HFFc6 (cell line): ENCODE measurements around the gene SPAG9. TPM values are rescaled to one million over a fixed set of nuclear protein-coding genes. Genes with fewer than 3 reads are reported as not detected.

Experiments used
- DNase-seq: peaks from one replicate; pipeline ENCODE4 v3.0.0-alpha.2; 2018
- H3K27ac Mint-ChIP-seq: 2 replicates; pipeline ENCODE4 v1.8.0; 2020; ENCODE audit warnings: mild to moderate bottlenecking, mixed read lengths
- H3K27me3 Mint-ChIP-seq: 2 replicates; pipeline ENCODE4 v1.8.0; 2021; ENCODE audit warnings: mild to moderate bottlenecking, moderate library complexity, mixed read lengths; ENCODE audit not compliant: insufficient read depth
- H3K36me3 Mint-ChIP-seq: 2 replicates; pipeline ENCODE4 v1.8.0; 2021; ENCODE audit warnings: low read depth, mixed read lengths
- H3K4me1 Mint-ChIP-seq: 2 replicates; pipeline ENCODE4 v1.8.0; 2020; ENCODE audit warnings: low read depth, mixed read lengths
- H3K4me3 Mint-ChIP-seq: 2 replicates; pipeline ENCODE4 v1.8.0; 2020; ENCODE audit warnings: mild to moderate bottlenecking, moderate library complexity, mixed read lengths
- H3K9me3 Mint-ChIP-seq: 2 replicates; pipeline ENCODE4 v1.8.0; 2020; ENCODE audit warnings: mild to moderate bottlenecking, mixed read lengths
- total RNA-seq, 6 experiments: library from RNA; stranded (reverse); fragmentation: NEBNext Ultra II Directional; extraction: Animal tissue kit (Norgen Biotek cat#: 25700); gene quantifications; 2 replicates in 1 of 6; 3 replicates in 5 of 6; pipeline ENCODE4 v1.2.3, GENCODE V29; 2021
- TF ChIP-seq, protein P1 (sequence below): fragments of 200-600 bp; sonication (generic); IDR thresholded peaks from 2 replicates; pipeline ENCODE4 v1.5.0; 2021; ENCODE audit warnings: antibody characterized with exemption, mild to moderate bottlenecking

SPAG9 gene
- total RNA-seq, 6 experiments from 2014 or later, result 54.3 to 78.1 (median 61.3) TPM

GRCh38 chr17:51016099-51016498 is 104.6 kb downstream of the SPAG9 start:
- no peak overlapping the region for H3K4me3 Mint-ChIP-seq
- no peaks in the 10 kb centered on the region for H3K27me3 Mint-ChIP-seq
- peaks cover 18% of the 10 kb centered on the region for H3K4me1 Mint-ChIP-seq
- DNase-seq, result no peak
- no peaks in the 10 kb centered on the region for H3K9me3 Mint-ChIP-seq
- H3K27ac Mint-ChIP-seq, result peak overlapping the region; percentile 15
- TF ChIP-seq, protein P1, sequence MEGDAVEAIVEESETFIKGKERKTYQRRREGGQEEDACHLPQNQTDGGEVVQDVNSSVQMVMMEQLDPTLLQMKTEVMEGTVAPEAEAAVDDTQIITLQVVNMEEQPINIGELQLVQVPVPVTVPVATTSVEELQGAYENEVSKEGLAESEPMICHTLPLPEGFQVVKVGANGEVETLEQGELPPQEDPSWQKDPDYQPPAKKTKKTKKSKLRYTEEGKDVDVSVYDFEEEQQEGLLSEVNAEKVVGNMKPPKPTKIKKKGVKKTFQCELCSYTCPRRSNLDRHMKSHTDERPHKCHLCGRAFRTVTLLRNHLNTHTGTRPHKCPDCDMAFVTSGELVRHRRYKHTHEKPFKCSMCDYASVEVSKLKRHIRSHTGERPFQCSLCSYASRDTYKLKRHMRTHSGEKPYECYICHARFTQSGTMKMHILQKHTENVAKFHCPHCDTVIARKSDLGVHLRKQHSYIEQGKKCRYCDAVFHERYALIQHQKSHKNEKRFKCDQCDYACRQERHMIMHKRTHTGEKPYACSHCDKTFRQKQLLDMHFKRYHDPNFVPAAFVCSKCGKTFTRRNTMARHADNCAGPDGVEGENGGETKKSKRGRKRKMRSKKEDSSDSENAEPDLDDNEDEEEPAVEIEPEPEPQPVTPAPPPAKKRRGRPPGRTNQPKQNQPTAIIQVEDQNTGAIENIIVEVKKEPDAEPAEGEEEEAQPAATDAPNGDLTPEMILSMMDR, result no peak
- no peaks in the 10 kb centered on the region; the same call in 1 of the 2 replicates for H3K36me3 Mint-ChIP-seq

GRCh38 chr17:51015145-51015558 is 105.5 kb downstream of the SPAG9 start:
- no peaks in the 10 kb centered on the region for H3K9me3 Mint-ChIP-seq
- H3K4me1 Mint-ChIP-seq, result peaks cover 27% of the 10 kb centered on the region
- no peak for DNase-seq
- no peak overlapping the region for H3K4me3 Mint-ChIP-seq
- H3K27ac Mint-ChIP-seq, result peak overlapping the region; percentile 32
- no peaks in the 10 kb centered on the region for H3K27me3 Mint-ChIP-seq
- TF ChIP-seq, protein P1, result no peak
- no peaks in the 10 kb centered on the region; the same call in 1 of the 2 replicates for H3K36me3 Mint-ChIP-seq

DNA sequence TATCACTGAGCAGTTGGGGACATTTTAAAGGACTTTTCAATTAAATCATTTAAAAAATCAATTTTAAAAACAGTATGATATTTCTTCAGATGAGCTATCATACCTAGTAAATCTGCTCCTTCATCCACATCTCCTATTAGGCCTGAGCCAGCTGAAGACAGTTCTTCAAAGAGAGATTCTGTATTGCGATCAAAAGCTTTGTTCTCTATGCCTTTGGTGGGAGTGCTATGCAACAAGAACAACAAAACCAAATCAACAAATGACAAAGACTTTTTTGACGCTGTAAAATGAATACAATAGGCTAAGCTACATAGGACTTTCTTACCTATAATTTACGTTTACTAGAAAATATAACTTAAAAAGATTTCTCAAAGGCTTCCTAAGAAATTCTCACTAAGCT is 106.5 kb downstream of the SPAG9 start:
- Mint-ChIP-seq H3K4me3 (no peak overlapping the region), H3K27me3 (no peaks in the 10 kb centered on the region), H3K36me3 (no peaks in the 10 kb centered on the region; the same call in 1 of the 2 replicates), H3K27ac (no peak overlapping the region), H3K4me1 (peaks cover 30% of the 10 kb centered on the region), H3K9me3 (no peaks in the 10 kb centered on the region)
- TF ChIP-seq, protein P1, result no peak
- no peak for DNase-seq

DNA sequence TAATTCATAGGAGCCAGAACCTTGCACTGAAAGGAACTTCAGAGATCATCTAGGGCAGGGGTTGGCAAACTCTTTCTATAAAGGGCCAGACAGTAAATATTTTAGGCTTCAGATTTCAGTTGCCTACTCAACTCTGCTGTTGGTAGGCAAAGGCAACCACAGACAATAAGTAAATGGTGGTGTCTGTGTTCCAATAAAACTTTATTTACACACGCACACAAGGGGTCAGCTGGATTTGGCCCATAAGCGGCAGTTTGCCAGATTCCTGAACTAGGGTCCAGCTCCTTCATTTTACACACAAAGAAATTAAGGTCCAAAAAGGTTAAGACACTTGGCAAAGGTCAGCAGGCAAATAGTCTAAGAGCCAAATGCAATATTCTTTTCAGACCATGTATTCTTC is 107.3 kb downstream of the SPAG9 start:
- DNase-seq, result no peak
- H3K27me3 Mint-ChIP-seq, result no peaks in the 10 kb centered on the region
- TF ChIP-seq, protein P1, result no peak
- H3K4me1 Mint-ChIP-seq, result peaks cover 30% of the 10 kb centered on the region
- no peak overlapping the region for H3K27ac Mint-ChIP-seq
- no peaks in the 10 kb centered on the region for H3K36me3 Mint-ChIP-seq
- H3K4me3 Mint-ChIP-seq, result no peak overlapping the region
- H3K9me3 Mint-ChIP-seq, result no peaks in the 10 kb centered on the region

DNA sequence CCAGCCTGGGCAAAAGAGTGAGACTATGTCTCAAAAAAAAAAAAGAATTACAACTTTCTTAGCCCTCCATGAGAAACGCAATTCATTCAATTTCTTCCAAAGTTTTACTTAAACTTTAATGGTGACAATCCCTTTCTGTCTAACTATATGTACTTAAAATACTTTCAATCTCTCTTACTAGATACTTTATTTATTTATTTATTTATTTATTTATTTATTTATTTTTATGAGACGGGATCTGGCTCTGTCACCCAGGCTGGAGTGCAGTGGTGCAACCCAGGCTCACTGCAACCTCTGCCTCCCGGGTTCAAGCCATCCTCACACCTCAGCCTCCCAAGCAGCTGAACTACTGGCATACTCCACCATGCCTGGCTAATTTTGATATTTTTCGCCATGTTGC is 108.1 kb downstream of the SPAG9 start:
- no peak overlapping the region for H3K4me3 Mint-ChIP-seq
- H3K36me3 Mint-ChIP-seq, result no peaks in the 10 kb centered on the region
- no peak for DNase-seq
- no peak overlapping the region for H3K27ac Mint-ChIP-seq
- no peaks in the 10 kb centered on the region for H3K9me3 Mint-ChIP-seq
- H3K4me1 Mint-ChIP-seq, result peaks cover 30% of the 10 kb centered on the region
- TF ChIP-seq, protein P1, result no peak
- H3K27me3 Mint-ChIP-seq, result no peaks in the 10 kb centered on the region

DNA sequence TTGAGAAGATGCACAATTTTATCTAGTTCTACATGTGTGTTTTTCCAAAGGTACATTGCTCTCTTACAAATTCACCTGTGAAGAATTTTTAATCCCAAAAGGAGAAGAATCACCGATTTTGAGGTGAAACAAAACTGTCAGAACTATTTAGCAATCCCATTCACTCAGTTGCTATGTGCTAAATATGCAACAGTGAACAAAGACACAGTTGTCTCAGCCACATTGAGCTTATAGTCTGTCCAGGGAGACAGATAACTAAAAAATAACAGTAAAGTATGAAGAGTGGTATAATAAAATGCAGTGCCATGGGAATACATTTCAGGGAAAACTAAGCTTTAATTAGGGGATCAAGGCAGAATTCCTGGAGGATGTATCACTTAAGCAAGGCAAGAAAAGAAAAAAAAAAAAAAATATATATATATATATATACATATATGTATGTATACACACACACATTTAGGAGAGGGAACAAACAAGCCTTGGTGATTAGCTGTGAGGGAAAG is 110.4 kb downstream of the SPAG9 start:
- TF ChIP-seq, protein P1, result no peak
- Mint-ChIP-seq H3K4me1 (peaks cover 33% of the 10 kb centered on the region), H3K9me3 (no peaks in the 10 kb centered on the region), H3K27me3 (no peaks in the 10 kb centered on the region; the same call in 1 of the 2 replicates), H3K4me3 (no peak overlapping the region), H3K36me3 (peaks cover 4% of the 10 kb centered on the region; the same call in 1 of the 2 replicates), H3K27ac (no peak overlapping the region)
- no peak for DNase-seq
